ENCODE data around the gene DDX51.

The DDX51 gene

GRCh38 chr12:132179431-132180362 lies 35.6 kb upstream of the DDX51 start:
- DNase-seq: no peak

GRCh38 chr12:132178801-132179401 lies 34.8 kb upstream of the DDX51 start:
- DNase-seq: no peak

GRCh38 chr12:132178316-132178715 lies 34.2 kb upstream of the DDX51 start:
- peak in 1 of 2 donors; percentile 53 for DNase-seq

GRCh38 chr12:132176920-132177551 lies 32.9 kb upstream of the DDX51 start:
- DNase-seq: no peak

- no peak for DNase-seq
Observed at GRCh38 chr12:132176385-132176919, 32.3 kb upstream of the DDX51 start.

- no peak for DNase-seq
Observed at GRCh38 chr12:132175496-132176384, 31.6 kb upstream of the DDX51 start.

GRCh38 chr12:132174839-132175490 lies 30.8 kb upstream of the DDX51 start:
- DNase-seq: no peak

GRCh38 chr12:132174015-132174838 lies 30.1 kb upstream of the DDX51 start:
- no peak for DNase-seq

- no peak for DNase-seq
Observed at GRCh38 chr12:132173135-132174014, 29.3 kb upstream of the DDX51 start.

GRCh38 chr12:132172619-132173018 lies 28.5 kb upstream of the DDX51 start:
- DNase-seq: no peak

GRCh38 chr12:132171968-132172521 lies 27.9 kb upstream of the DDX51 start:
- no peak for DNase-seq

GRCh38 chr12:132171293-132171967 lies 27.3 kb upstream of the DDX51 start:
- DNase-seq: no peak

GRCh38 chr12:132170637-132171292 lies 26.6 kb upstream of the DDX51 start:
- DNase-seq: no peak

GRCh38 chr12:132170094-132170636 lies 26.0 kb upstream of the DDX51 start:
- DNase-seq: no peak

- no peak for DNase-seq
Observed at GRCh38 chr12:132169376-132169775, 25.3 kb upstream of the DDX51 start.

- DNase-seq: no peak
Observed at GRCh38 chr12:132168311-132169031, 24.4 kb upstream of the DDX51 start.

- DNase-seq: no peak
Observed at GRCh38 chr12:132167611-132168310, 23.6 kb upstream of the DDX51 start.
